ENCODE data around the gene UNK. TPM values are rescaled to one million over a fixed set of nuclear protein-coding genes. Genes with fewer than 3 reads are reported as not detected.
"Not testable (repeated sequence)": the region's sequence is repeated elsewhere in the genome, so short reads cannot be mapped to it uniquely, and the experiment has no call there.

Gene UNK
- total RNA-seq, 2 experiments from 2014 or later = 32.8 to 33.1 TPM

DNA sequence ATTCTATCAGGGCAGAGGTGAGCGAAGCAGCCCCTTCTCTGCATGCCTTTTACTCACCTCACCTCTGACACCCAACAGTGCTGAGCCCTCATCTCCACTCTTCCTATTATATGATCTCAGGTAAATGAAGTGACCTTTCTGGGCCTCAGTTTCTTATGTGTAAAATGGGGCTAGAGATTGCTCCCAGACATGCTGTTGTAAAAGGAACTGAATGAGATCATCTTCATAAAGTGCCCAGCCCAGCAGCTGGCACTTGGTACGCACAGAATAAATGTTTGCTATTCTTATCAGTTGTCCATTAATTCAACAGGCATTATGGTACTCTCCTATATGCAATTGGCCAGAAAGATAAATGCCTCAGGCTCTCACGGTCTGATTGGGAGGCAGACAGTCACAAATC is 15.1 kb upstream of the UNK start:
- no peaks in the 10 kb centered on the region for H3K9me3 Mint-ChIP-seq (ENCODE audit: low read depth)
- CTCF ChIA-PET = interaction anchor here (0.9 to 2.0 kb wide), 4 partner anchors 16 to 137 kb away, joined by 3 to 8 read pairs (median 4); partner anchors contain the start of gene SMIM5
- no peaks in the 10 kb centered on the region for H3K36me3 Mint-ChIP-seq
- H3K27me3 Mint-ChIP-seq = no peaks in the 10 kb centered on the region
- ATAC-seq (no peak), DNase-seq (no peak)
- H3K27ac Mint-ChIP-seq = no peak overlapping the region
- H3K4me3 Mint-ChIP-seq = no peak overlapping the region
- no peaks in the 10 kb centered on the region for H3K4me1 Mint-ChIP-seq

DNA sequence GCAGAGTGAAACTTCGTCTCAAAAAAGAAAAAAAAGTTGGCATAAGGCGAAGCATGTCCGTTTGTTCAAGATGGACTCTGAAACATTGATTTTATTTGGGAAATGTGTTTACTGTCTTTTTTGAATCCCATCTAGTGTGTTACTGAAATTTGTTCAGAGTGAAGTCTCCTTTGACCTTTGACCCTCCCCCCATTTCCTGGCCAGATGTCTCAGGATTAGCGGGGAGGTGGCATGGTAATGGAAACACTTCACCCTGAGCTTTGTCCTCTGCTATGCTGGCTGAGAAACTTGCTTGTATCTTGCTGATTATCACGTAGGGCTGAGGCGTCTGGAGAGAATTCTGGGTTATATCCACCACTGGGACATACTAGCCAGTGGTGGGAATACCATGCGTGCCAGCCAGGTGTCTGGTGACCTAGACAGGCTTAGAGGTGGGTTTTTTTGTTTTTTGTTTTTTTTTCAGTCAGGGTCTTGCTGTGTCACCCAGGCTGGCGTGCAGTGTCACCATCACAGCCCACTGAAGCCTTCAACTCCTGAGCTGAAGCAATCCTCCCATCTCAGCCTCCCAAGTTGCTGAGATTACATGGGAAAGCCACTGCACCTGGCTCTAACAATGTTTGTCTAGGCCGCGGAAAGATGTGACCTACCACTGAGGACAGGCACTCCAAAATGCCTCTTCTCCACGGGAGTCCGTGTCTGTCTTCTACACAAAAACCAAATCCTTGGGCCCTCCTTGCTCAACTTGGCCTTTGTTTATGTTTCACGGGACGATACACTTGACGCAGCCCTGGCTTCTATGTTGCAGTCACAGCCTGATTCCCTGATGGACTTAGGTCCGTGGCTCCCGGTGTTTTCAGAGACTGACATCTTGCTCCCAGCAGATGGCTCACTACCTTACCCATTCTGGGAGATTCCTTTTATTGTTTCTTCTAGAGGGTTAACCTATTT is 13.0 kb upstream of the UNK start:
- peaks cover 10% of the 10 kb centered on the region for H3K36me3 Mint-ChIP-seq
- no peaks in the 10 kb centered on the region for H3K27me3 Mint-ChIP-seq
- H3K9me3 Mint-ChIP-seq (ENCODE audit: low read depth) = no peaks in the 10 kb centered on the region
- peaks cover 3% of the 10 kb centered on the region for H3K4me1 Mint-ChIP-seq
- ATAC-seq (no peak), DNase-seq (no peak)
- CTCF ChIA-PET = interaction anchor here (1.2 to 2.0 kb wide), 3 partner anchors 18 to 24 kb away, joined by 3 to 8 read pairs (median 8); no protein-coding TSS in a partner anchor
- H3K27ac Mint-ChIP-seq = no peak overlapping the region
- no peak overlapping the region for H3K4me3 Mint-ChIP-seq

DNA sequence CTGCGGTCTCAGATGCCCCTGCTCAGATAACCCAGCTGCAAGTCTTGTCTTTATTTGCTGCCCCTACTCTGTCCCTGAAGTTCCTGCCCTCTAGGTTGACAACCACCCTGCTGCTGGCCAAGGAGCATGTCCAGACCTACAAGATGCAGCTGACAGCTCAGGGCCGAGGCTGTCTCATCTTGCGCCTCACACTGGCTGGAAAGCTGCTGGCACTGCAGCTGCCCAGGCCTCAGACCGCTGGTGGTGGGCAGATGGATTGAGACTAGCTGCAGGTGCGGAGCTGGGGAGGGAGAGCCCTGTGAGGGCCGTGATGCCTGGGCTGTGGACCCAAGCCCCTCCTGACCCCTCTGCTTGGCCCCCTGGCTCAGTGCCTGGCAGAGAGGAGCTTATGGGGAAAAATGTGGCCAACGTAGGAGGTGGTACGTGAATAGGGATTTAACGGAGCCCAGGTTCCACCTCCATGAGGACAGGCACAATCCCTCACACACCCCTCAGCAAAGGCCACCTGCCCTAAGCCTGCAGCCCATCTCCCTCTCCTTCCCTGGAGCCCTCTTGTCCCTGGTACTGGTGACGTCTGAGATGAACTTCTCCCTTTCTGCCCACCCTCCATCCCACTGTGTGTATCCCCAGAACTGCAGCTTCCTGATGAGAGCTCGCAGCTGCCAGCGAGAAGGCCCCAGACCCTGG is 11.3 kb upstream of the UNK start:
- peaks cover 18% of the 10 kb centered on the region for H3K4me1 Mint-ChIP-seq
- H3K27ac Mint-ChIP-seq = no peak overlapping the region
- H3K27me3 Mint-ChIP-seq = no peaks in the 10 kb centered on the region
- H3K36me3 Mint-ChIP-seq = peaks cover 25% of the 10 kb centered on the region
- CTCF ChIA-PET = interaction anchor here (1.2 to 6.9 kb wide), 5 partner anchors 8 to 88 kb away, joined by 3 to 57 read pairs (median 3); partner anchors contain the start of gene GALK1
- ATAC-seq (peak; percentile 7), DNase-seq (no peak)
- H3K9me3 Mint-ChIP-seq (ENCODE audit: low read depth) = no peaks in the 10 kb centered on the region
- H3K4me3 Mint-ChIP-seq = no peak overlapping the region

DNA sequence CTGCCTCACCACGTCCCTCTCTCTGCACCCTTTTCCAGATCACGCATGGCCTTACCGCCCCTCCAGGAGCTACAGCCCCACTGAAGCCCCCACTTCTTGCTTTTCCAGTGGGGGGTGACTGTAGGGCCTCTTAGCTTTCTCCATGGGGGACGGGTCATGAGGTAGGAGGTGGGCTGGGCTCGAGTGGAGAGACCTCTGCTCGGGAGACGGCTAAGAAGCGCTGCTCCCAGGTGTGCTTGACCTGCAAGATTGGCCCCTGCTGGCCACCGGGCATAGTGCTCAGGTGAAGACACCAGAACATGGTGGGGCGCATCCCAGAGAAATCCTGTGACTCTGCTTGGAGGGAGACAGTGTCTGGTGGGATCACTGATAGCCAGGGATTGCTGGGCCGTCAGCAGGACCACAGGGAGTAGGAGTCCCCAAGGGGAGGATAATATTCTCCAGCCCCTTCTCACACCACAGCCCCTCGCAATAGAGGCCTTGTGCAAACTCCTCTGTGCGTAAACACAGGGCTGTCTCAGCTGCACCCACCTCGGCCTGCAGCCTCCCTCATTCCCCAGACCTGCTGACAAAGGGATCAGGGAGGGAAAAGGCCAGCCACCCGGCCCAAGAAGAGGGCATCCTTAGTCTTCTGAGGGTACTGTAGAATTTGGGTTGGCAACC is 10.7 kb upstream of the UNK start:
- H3K27me3 Mint-ChIP-seq = no peaks in the 10 kb centered on the region
- peaks cover 32% of the 10 kb centered on the region for H3K36me3 Mint-ChIP-seq
- ATAC-seq (peak; percentile 3), DNase-seq (no peak)
- H3K9me3 Mint-ChIP-seq (ENCODE audit: low read depth) = no peaks in the 10 kb centered on the region
- CTCF ChIA-PET = interaction anchor here (1.2 to 6.9 kb wide), 5 partner anchors 9 to 87 kb away, joined by 3 to 57 read pairs (median 8); partner anchors contain the start of gene GALK1
- no peak overlapping the region for H3K4me3 Mint-ChIP-seq
- peaks cover 21% of the 10 kb centered on the region for H3K4me1 Mint-ChIP-seq
- H3K27ac Mint-ChIP-seq = no peak overlapping the region

DNA sequence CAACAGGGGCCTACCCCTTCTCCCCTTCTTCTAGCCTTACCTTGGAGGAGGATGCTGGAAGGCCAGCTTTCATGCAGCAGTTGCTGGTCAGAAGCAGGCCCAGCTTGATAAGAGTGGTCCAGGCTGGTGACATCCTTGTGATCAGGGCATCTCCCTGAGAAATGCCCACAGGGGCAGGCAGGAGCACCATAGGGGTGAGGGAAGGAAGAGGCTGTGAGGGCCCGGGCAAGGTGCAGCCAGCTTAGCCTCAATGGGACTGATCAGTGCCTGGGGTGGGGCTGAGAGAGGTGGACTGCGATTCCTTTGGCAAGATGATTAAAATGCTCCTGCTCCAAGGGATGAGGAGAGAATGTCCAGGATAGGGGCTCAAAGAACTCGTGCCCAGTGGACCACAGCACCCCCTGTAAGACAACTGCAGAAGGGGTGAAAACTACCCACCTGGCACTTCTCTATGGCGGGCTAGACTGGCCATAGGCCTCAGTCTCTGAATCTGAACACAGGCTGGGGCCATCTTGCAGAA is 10.1 kb upstream of the UNK start:
- DNase-seq (peak; percentile 52), ATAC-seq (peak; percentile 2)
- Mint-ChIP-seq H3K36me3 (peaks cover 33% of the 10 kb centered on the region), H3K4me1 (peaks cover 22% of the 10 kb centered on the region), H3K9me3 (ENCODE audit: low read depth) (no peaks in the 10 kb centered on the region), H3K4me3 (no peak overlapping the region), H3K27me3 (peaks cover under 1% of the 10 kb centered on the region), H3K27ac (no peak overlapping the region)
- CTCF ChIA-PET = interaction anchor here (1.2 to 6.9 kb wide), 4 partner anchors 10 to 87 kb away, joined by 3 to 57 read pairs (median 14); partner anchors contain the start of gene GALK1

DNA sequence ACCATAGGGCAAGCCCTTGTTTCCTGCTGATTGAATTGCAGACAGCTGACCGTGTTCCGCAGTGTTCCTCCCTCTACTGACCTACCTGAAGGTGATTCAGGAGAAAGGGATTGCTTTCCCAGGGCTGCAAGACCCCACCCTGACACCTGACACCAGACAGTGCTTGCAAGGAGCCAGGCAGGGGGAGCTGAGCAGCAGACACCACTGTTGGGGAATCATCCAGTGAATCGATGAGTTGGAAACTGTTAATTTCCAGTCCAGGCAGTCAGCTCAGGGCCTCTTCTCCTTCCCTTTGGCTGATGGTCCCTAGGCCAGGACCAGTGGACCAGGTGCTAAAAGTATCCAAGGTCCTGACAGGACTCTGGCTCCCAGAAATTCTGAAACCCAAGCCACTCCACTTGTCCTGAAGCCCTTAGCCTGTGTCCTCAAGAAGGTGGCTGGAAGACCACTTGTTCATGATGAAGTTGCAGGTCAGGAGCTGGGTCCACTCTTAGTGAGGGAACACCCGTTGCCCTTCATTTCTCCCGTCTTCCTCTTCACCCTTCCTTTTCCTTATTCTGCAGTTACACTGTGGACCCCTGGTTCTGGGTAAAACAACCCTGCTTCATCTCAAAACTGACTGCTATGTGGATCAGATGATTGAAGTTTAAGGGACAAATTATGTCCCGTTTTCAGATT is 9.5 kb upstream of the UNK start:
- Mint-ChIP-seq H3K4me3 (no peak overlapping the region), H3K27ac (peak overlapping the region; percentile 12), H3K9me3 (ENCODE audit: low read depth) (no peaks in the 10 kb centered on the region), H3K4me1 (peaks cover 28% of the 10 kb centered on the region), H3K36me3 (peaks cover 36% of the 10 kb centered on the region), H3K27me3 (peaks cover 2% of the 10 kb centered on the region)
- CTCF ChIA-PET = interaction anchor here (3.4 to 6.9 kb wide), 3 partner anchors 10 to 54 kb away, joined by 15 to 57 read pairs (median 25); partner anchors contain the start of gene GALK1
- ATAC-seq = no peak
- DNase-seq = no peak

DNA sequence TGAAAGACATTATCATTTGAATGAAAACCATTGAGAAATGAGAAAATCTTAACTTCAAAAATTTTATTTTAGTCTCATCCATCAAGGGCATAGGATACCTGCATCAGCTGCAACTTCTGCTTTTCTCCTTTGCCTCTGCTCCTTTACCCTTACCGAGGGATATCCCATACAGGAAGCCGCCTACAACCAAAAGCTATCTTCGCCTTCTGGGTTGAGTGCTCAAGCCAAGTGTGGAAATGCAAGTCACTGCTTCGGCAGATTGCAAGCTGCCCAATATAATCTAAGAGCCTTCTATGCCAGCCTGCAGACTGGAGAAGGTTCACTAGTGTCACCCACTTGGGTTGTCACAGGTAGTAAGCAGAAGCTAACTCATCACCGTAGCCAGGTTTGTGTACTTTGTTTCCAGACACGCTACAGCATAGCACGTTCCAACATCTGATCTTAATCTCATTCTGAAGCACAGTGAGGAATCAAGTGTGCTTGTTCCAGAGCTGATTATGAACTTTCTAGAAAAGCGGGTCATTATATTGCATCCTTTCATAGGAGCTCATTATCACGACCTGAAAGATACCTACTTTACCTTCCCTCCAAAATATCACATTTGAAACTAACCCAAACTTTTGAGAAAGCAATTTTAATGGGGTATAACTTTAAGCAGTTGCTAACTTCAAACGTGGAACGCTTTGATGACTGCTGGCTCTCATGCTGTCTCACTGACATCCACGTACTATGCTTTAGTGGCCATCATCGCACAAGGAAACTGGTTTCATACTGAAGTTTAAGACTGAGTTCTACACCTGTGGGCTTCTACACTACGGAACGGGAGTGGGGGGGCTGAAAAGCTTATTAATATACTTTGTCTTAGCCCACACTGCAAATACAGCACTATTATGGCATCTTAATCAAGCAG is 8.0 kb upstream of the UNK start:
- H3K36me3 Mint-ChIP-seq = peaks cover 36% of the 10 kb centered on the region
- H3K27ac Mint-ChIP-seq = peak overlapping the region; percentile 78
- peak; percentile 50 for DNase-seq
- H3K27me3 Mint-ChIP-seq = peaks cover 2% of the 10 kb centered on the region
- no peaks in the 10 kb centered on the region for H3K9me3 Mint-ChIP-seq (ENCODE audit: low read depth)
- CTCF ChIA-PET = interaction anchor here (1.0 to 6.9 kb wide), 7 partner anchors 12 to 71 kb away, joined by 3 to 57 read pairs (median 7); partner anchors contain the start of genes GALK1 and UNC13D
- H3K4me3 Mint-ChIP-seq = peak overlapping the region; percentile 86
- peaks cover 33% of the 10 kb centered on the region for H3K4me1 Mint-ChIP-seq
- no peak for ATAC-seq

DNA sequence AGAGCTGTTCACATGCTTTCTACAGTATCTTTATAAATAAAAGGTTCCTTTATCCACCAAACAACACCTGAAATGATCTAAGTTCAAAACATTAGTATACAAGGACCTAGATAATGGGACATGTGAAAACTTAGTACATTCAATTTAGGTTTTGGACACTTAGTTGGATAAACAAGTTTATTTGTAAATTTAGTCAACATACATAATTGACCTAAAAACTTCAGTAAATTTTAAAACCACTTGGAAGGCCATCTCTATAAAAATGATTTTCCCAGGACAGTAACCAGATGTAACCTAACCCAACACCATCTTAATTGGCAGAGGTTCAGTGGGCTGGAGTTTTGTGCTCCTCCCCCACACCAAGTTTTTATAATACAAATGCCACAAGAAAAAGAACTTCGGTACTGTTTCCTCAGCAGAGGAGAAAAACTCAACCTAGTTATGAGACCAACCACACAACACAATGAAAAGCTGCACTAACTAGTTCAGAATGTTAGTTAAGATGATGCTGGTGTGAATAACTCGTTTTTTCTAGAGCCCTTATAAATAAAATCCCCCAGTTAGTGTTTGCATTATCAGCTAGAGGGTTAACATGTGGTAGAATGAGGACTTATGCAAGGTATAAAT is 7.2 kb upstream of the UNK start:
- no peaks in the 10 kb centered on the region for H3K9me3 Mint-ChIP-seq (ENCODE audit: low read depth)
- no peak for DNase-seq
- peaks cover 36% of the 10 kb centered on the region for H3K36me3 Mint-ChIP-seq
- H3K4me1 Mint-ChIP-seq = peaks cover 38% of the 10 kb centered on the region
- H3K27ac Mint-ChIP-seq = peak overlapping the region; percentile 78
- no peak for ATAC-seq
- CTCF ChIA-PET = interaction anchor here (0.6 to 6.9 kb wide), 13 partner anchors 10 to 126 kb away, joined by 3 to 57 read pairs (median 4); partner anchors contain the start of genes GALK1 and UNC13D
- H3K27me3 Mint-ChIP-seq = peaks cover 2% of the 10 kb centered on the region
- peak overlapping the region; percentile 86 for H3K4me3 Mint-ChIP-seq

DNA sequence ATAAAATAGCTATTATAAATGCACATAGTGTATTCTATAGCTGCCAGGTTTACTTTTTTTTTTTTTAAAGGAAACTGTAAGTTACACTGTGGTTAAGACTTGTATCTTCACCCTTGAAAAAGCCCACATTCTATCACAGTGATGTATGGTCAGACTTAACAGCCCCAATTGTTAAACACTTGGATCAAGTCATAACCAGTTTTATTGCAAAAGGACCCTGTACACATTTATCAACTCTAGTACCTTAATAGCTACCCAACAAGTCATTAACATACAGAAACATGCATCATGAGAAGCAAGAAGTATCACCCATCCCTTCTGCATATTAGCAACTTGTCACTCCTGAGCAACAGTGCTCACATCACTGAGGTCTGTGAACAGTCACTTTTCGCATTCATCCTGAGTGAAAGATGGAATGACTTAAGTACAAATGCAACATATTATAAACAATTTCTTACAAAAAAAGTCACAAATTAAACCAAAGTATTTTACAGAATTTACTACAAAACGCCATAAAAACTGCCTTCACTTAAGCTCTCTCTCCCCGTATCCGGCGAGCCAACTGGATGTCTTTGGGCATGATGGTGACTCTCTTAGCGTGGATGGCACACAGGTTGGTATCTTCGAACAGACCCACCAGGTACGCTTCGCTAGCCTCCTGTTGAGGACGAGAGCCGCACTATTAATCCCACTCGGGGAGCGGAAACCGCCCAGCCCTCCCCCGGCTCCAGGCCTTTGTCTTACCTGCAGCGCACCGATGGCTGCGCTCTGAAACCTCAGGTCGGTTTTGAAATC is 6.3 kb upstream of the UNK start:
- DNase-seq; ATAC-seq; H3K9me3 Mint-ChIP-seq (ENCODE audit: low read depth); H3K27me3 Mint-ChIP-seq: not testable (repeated sequence)
- Mint-ChIP-seq H3K36me3 (peaks cover 37% of the 10 kb centered on the region), H3K27ac (peak overlapping the region; percentile 89), H3K4me1 (peaks cover 43% of the 10 kb centered on the region), H3K4me3 (peak overlapping the region; percentile 86)
- CTCF ChIA-PET = interaction anchor here (0.6 to 6.9 kb wide), 13 partner anchors 9 to 125 kb away, joined by 3 to 57 read pairs (median 4); partner anchors contain the start of genes GALK1 and UNC13D

DNA sequence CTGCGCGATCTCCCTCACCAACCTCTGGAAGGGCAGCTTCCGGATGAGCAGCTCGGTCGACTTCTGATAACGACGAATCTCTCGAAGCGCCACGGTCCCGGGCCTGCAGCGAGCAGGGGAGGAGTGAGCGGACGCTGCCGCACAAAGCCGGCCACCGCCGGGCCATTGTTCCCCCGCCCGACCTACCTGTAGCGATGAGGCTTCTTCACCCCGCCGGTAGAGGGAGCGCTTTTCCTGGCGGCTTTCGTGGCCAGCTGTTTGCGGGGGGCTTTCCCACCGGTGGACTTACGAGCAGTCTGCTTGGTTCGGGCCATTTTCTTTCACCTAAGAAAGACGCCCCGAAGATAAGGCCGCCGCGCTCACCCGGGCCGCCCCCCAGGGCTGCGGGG is 5.8 kb upstream of the UNK start:
- peaks cover 48% of the 10 kb centered on the region for H3K4me1 Mint-ChIP-seq
- CTCF ChIA-PET = interaction anchor here (0.9 to 6.9 kb wide), 6 partner anchors 14 to 82 kb away, joined by 3 to 57 read pairs (median 4); partner anchors contain the start of genes GALK1 and UNC13D
- DNase-seq = no peak
- H3K27ac Mint-ChIP-seq = peak overlapping the region; percentile 89
- peak overlapping the region; percentile 86 for H3K4me3 Mint-ChIP-seq
- H3K36me3 Mint-ChIP-seq = peaks cover 37% of the 10 kb centered on the region
- H3K27me3 Mint-ChIP-seq = peaks cover 2% of the 10 kb centered on the region
- no peaks in the 10 kb centered on the region for H3K9me3 Mint-ChIP-seq (ENCODE audit: low read depth)
- peak; percentile 4 for ATAC-seq

All from activated CD8-positive, alpha-beta memory T cell treated with anti-CD3 and anti-CD28 coated beads, Interleukin-2, amount 10 ng/mL, durations not matched to agents 7 days and 5 days (primary cell).